Measurements from ENCODE around the gene CEMIP.

CEMIP gene

DNA sequence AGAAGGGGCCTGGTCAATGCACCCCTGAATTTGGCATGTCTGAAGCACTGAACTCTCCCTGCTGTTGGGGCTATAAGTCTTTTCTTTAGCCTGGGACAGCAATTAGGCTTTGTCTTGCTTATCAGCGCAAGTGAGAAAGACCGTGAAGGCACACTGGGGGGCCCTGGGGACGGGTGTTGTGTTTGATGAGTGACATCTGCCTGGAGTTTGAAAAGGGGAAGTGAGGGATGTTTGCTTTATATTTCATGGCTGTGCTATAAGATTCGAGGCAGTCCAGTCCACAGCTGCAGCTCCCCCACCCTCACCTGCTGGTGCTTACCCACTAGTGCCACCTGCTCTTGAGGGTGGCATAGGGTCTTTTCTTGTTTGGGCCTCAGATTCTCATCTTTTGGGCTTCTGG, 44.8 kb downstream of the CEMIP start:
- no peak for DNase-seq (ENCODE audit: low spot score)

GRCh38 chr15:80825361-80826030, 46.3 kb downstream of the CEMIP start:
- no peak for DNase-seq (ENCODE audit: low spot score)

DNA sequence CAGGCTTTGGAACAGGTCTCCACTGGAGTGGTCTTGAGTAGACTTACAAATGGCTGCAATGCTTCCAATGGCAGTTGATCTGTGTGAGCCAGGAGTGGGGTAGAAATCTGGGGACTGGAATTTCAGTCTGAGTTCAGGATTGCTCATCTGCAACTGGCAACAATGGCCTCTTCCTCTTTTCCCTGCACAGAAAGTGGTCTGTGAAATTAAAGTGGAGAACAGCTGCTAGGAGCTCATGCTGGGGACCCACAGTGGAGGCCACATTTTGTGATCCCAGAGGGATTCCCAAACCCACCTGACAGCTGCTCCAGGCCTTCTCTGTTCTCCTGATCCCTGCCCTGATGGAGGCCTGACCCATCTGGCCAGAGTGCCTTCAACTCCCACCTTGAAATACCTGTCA, 49.6 kb downstream of the CEMIP start:
- no peak for DNase-seq (ENCODE audit: low spot score)

DNA sequence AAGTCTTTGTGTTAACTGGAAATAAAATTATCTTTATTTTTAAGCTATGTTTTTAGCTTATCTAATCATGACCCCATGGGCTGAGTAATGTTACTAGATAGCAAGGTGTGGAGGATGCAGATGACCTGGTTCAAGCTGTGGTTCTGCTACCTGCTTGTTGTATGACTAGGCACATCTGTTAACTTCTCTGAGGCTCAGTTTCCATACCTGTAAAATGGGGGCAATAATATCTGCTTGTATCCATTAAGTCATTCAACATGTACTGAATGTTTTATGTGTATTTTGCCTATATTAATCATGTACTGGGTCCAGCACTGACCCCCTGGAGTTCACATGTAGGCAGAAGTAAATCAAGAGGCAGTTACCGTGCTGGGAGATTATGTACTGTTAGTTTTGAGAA, 51.5 kb downstream of the CEMIP start:
- no peak for DNase-seq (ENCODE audit: low spot score)

DNA sequence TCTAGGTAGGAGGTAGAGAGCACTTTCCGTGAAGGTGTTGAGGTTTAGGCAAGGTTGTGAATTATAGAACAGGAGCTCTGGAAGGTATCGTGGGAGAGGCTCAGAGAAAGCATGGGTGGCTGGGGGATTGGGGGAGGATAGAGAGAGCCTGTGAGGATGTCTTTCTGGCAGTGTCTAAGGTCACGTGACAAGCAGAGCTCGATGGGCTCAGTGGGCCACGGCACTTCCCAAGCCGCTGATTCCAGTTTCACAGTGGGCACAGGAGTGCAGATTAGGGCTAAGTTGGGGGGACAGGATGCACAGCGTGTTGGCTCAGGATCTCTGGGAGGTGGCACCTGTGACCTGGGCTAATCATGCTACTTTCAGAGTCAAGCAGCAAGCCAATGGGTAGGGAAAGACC, 52.0 kb downstream of the CEMIP start:
- no peak for DNase-seq (ENCODE audit: low spot score)

- DNase-seq (ENCODE audit: low spot score) = no peak
Observed at GRCh38 chr15:80831606-80832224, 52.5 kb downstream of the CEMIP start.

- no peak for DNase-seq (ENCODE audit: low spot score)
Observed at GRCh38 chr15:80832686-80833085, 53.5 kb downstream of the CEMIP start.

DNA sequence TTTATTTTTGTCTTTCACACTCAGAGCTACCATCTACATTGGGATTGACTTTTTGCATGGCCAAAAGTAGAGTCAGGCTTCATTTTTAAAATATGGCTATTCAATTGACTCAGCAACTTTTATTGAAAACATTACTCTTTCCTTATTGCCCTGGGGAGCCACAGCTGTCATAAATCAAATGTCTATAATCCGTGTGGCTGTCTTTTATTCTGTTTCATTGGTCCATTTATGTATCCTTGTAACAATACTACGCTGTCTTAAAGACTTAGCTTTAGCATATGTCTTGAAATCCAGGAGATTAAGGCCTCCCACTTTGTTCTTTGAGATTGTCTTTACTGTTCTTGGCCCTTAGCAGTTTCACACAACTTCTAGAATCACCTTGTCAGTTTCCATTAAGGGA, 55.2 kb downstream of the CEMIP start:
- no peak for DNase-seq (ENCODE audit: low spot score)

GRCh38 chr15:80834906-80835305, 55.7 kb downstream of the CEMIP start:
- no peak for DNase-seq (ENCODE audit: low spot score)

GRCh38 chr15:80835336-80835735, 56.2 kb downstream of the CEMIP start:
- no peak for DNase-seq (ENCODE audit: low spot score)

GRCh38 chr15:80836223-80836622, 57.1 kb downstream of the CEMIP start:
- DNase-seq (ENCODE audit: low spot score) = no peak

DNA sequence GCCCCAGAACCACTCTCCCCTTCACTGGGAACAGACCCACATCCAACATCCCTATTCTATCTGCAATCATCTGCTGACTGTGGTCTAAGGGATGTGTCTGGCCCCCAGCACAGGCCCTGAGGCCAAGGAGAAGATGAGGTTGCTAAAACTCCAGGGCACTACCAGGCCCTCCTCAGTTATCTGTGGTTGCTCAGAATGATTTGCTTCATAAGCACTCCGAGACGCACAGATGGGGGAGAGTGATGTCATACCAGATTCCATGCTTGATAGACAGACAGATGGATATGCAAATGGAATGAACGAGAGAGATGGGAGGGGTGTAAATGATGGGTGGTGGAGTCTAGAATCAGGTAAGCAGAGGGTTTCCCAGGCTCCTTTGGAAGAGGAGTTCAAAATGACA, 57.8 kb downstream of the CEMIP start:
- DNase-seq (ENCODE audit: low spot score) = no peak

GRCh38 chr15:80838012-80838411, 58.8 kb downstream of the CEMIP start:
- DNase-seq (ENCODE audit: low spot score) = no peak

GRCh38 chr15:80838666-80839065, 59.5 kb downstream of the CEMIP start:
- no peak for DNase-seq (ENCODE audit: low spot score)

GRCh38 chr15:80839764-80840130, 60.6 kb downstream of the CEMIP start:
- DNase-seq (ENCODE audit: low spot score) = no peak

GRCh38 chr15:80840182-80841130, 61.3 kb downstream of the CEMIP start:
- no peak for DNase-seq (ENCODE audit: low spot score)

DNA sequence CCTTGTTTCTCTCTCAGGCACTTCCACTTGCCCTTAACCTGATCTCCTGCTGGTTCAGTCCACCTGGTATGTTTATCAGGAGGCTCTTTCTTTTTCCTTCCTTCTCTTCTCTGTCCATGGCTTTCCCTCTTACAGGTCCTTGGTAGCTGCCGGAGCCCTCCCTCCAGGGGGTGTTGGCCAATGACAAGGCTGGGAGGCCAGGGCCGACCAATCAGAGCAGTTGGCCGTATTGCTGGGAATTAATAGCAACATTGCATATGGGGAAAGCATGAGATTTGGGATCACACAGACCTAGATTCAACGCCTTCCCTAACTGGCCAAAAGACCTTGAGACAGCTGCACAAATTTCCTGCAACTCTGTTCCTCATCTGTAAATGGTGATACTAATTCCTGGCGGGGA, 62.4 kb downstream of the CEMIP start:
- no peak for DNase-seq (ENCODE audit: low spot score)

GRCh38 chr15:80844011-80844732, 65.0 kb downstream of the CEMIP start:
- no peak for DNase-seq (ENCODE audit: low spot score)

GRCh38 chr15:80846031-80846815, 67.1 kb downstream of the CEMIP start:
- DNase-seq (ENCODE audit: low spot score) = no peak

DNA sequence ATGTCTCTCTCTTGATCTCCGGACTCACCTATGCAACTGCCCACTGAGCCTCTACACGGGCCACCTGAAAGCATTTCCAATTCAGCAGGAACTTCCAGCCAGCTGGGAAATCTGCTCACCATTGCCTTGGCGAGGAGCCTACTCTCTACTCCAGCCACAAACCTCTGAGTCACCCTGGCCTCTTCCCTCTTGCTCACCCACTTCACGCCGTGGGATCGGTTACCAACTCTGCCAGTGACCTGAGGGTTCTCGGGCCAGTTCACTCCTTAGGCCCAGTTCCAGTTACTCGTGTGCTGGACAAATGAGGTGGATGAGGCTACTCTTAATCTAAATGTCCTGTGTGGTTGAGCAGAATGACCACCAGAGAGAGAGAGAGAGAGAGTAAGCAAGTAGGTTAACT, 70.1 kb downstream of the CEMIP start:
- DNase-seq (ENCODE audit: low spot score) = no peak

- no peak for DNase-seq (ENCODE audit: low spot score)
Observed at GRCh38 chr15:80850941-80851451, 71.8 kb downstream of the CEMIP start.
